HTERT RPE-1 (cell line): ENCODE measurements around the gene PSAP.

ENCODE experiments used
- in situ Hi-C: fragments of 300-500 bp; cut with MboI; formaldehyde crosslinking; loops from 4 replicates; pipeline ENCODE4 v1.14.3; 2020; ENCODE audit warnings: low sequenced_read_pairs

The PSAP gene

DNA sequence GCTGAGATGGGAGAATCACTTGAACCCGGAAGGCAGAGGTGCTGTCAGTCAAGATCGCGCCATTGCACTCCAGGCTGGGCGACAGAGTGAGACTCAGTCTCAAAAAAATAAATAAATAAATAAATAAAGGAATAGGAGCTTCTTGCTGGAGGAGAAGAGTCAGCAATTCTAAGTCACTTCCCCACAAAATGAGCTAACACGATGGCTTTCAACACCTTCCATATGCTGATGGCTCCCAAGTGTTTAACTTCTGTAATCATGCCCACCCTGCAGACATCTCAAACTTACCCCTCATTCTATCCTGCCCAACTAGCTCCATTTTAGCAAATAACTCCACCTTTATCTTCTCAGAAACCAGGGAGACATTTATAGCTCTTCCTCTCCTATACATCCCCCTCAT, 21.2 kb downstream of the PSAP start:
- in situ Hi-C loops: no loop called here

DNA sequence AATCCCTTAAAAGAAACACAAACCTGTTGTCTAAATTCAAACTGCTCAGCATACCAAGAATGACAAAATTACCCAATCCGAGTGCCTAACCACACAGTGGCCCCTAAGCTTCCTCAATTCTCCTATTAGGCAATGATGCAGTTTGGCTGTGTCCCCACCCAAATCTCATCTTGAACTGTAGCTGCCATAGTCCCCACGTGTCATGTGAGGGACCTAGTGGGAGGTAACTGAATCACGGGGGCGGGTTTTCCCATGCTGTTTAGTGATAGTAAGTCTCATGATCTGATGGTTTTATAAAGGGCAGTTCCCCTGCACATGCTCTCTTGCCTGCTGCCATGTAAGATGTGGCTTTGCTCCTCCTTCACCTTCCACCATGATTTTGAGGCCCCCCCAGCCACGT, 21.9 kb downstream of the PSAP start:
- in situ Hi-C loops: no loop called here

DNA sequence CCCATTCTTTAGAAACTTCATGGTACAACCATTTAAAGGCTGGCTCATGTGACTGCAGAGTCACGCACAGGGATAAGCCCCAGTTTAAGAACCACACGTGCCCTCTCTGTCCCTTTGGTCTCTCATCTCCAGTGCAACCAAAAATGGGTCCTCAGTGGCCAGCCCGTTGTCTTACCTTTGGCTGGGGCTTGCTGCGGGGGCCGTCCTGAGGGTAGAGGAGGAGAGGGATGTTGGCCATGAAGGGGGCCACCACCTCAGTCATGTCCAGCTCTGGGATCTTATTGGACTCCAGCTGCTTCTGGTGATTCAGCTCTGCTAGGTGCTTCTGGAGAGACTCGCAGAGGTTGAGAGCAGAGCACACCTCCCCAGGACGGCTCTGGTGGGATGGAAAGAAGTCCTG, 22.3 kb downstream of the PSAP start:
- in situ Hi-C loops: no loop called here

DNA sequence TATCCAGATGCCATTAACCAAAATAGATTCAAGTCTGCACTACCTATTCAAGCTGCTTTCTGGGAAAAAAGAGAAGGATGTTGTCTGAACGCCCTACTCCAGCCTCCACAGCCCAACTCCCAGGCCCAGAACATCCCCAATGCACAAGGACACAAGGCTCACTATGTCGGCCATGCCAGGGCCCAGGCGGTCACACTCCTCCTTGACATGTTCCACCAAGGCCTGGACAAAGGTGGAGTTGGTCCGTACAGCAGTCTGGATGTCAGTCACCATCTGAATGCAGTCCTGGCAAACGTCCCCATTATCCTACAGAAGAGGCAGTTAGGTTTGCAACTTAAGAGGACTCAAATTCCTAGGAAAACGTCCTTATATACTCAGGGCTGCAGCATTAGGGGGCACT, 23.2 kb downstream of the PSAP start:
- in situ Hi-C loops: no loop called here

DNA sequence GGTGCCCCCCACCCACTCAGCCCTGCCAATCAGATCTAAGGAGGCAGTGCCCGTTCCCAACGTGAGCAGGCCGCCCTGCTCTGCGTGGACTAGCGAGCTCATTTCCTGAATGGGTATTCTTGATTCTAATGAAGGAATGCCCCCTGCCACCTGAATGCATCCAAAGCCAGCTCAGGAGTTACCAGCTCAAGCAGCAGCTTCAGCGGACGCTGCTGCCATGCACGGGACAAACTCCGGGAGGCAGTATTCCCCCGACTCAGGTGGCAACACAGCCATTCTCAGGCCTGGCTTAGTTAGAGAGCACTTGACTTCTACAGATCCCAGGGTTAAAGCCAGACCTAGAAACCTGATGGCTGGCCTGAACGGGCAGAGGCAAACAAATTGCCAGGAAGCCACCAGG, 25.8 kb downstream of the PSAP start:
- in situ Hi-C loops: no loop called here

DNA sequence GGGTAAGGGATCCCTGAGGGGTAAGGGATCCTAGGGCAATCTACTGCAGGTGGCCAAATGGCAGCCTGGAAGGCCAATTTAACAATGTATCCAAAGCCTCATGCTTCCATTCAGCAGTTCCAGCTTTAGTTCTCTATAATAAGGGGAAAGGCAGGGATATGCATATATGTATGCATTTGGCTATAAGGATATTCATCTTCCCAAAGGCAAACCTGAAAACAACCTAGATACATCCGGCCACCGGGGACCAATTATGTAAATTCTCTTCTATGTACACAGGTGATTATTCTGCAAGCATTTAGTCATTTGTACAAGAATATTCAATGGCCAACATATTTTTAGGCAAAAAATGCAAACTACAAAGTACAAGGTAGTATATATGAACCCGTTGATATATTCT, 26.7 kb downstream of the PSAP start:
- in situ Hi-C loops: no loop called here

DNA sequence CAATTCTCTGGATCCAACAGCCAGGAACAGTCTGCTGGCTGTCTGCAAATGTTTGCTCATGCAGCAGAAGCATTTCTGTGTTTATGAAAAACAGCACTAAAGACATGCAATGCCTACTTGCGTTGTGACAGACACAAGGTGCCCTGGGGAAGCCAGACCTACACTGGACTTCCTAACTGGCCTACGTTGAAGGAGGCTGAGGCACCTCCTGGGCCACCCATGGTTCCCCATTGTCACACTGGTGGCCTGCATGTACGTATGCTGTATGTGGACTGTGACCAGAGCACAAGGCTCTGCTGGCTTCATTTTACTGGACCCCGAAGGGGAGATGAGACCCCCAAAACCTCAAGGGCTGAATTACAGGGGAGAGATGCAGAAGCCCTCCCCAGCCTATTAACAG, 27.7 kb downstream of the PSAP start:
- in situ Hi-C loops: no loop called here

DNA sequence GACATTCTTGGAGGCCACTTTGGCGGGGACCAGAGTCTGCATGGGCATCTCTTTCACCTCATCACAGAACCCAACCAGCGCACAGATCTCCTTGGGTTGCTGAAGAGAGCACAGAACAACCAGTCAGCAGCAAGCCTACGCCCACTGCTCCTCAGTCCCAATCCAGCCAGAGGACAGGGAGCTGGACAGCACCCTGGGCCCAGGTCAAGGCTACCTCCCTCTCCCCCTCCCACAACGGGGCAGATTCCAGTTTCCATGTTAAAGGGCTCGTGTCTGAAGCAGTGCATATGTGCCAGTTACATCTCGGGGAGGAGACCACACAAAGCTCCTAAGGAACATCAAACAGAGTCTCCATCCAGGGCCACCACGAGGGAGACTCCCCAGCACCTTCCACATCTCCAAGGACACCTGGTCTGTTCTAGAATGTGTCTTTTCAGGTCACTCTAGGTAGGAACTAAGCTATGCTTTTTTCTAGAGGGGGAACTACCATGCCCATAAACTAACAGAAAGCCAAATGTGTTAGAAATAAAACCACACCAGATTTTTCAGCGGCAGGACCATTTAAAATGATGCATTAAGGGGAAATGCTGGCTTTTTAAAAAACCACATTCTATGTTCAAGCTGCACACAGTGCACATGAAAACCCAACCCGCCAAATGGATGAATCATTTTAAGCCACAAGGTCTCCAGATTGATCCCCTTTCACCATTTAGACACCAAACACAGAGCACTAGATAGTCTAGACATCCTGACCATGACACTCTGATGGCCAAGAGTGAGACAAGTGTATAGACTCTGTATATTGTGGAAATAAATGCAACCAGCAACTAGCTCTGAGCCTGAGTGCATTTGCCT, 28.9 kb downstream of the PSAP start:
- in situ Hi-C loops: no loop called here

DNA sequence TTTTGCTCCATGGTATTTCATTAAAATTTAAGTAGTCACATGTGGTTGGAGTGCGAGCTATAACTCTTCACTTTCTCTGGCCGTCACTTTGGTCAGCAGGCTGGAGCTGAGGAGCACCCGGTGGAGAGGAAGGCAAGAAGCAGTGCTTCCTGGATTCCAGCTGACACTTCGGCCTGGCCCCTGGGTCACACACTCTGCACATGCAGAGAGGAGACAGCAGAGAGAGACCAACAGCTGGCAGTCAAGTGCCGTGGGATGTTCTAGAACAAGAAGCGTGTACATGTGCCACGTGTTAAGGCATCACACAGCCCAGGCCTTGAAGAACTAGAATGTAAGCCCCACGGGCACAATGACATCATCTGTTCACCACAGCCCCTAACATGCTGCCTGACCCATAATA, 30.1 kb downstream of the PSAP start:
- in situ Hi-C loops: no loop called here

DNA sequence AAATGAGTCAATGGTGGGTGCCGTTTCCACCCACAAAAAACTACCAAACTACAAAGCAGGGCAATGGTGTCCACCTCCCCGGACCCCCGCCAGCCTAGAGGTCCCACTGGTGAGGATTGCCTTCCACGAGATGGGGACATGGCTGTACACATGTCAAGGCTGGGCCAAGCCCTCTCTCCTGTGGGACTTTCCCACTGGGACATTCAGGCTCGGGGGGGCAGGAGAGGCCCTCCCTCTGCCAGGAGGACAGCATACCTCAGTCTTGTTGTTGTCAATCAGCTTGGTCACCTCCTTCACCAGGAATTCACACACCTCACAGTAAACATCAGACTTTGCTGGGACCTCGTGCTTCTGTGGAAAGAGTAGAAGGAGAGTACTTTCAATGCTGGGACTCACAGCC, 31.1 kb downstream of the PSAP start:
- in situ Hi-C loops: no loop called here

DNA sequence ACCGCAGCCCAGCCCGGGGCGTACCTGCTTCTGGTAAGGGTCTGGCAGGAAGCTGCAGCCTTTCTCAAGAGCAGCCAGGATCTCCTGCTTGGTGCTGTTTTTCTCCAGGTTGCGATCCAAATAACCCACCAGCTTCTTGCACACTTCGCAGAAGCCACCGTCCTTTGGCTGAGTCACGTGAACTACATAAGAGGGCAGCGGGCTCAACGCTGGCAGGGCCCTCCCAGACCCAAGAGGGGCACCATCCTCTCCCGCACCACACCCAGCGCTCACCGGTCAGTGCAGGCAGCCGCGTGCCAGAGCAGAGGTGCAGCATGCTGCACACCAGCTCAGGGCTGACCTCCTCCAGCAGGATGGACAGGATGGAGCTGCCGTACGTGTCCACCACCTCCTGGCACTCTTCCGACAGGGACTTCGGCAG, 31.6 kb downstream of the PSAP start:
- in situ Hi-C loops: no loop called here

DNA sequence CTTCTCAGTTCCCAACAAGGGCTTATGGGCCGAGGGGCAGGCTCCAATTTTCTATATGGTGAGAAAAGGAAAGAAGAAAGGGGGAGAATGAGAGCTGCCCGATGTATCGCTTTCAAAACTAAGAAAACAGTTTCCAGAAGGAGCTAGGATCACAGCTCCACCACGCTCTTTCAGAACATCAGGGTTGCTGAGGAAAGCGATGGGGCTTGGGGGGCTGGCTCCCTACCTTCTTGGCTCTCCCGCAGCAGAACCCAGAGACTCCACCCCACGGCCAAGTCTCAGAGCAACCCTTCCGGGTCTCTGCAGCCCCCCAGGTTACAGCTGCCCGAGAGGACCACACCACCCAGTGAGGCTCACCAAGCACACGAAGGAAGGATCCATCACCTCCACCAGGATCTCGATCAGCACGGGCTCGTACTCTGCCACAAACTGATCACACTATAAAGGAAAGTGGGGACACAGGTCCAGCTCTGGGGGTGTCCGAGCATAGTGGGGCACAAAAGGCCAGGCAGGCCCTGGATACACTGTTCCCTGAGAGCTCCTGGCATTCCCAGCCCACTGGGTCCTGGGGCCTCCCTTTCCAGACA, 32.3 kb downstream of the PSAP start:
- in situ Hi-C loops: no loop called here

DNA sequence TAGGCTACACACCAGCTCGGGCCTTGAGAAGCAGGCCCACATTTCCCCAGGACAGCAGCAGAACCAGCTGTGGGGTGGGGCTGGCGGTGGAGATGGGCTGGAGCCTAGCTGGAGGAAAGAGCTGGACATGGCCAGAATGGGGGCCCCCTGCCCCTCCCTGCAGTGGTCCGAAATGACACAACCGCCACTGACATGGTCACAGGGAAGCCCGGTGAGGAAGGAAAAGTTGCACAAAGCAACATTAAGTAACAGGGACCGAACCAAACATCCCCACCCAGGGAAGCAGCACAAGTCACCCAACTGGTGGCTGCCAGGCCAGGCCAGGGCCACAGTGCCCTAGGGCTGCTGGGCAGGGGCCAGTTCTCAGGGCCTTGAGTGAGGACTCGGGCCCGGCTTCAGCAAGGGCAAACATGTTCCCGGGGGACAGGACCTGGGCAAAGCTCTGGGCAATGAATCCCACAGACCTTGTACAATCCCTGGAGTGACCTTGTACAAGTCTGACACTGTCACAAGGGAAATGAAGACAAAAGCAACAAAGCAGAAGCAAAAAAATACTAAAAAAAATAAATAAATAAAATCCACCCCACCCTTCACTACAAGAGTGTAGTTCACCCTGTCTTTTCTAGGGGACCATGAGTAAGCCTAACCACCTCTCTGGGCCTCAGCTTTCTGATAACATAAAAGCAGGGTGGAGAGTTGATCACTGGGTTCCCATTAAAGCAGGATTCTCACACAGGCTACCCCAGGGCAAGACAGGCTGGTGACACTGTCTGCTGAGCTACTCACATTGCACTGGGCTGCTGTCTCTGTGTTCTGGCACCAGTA, 33.0 kb downstream of the PSAP start:
- in situ Hi-C loops: no loop called here

DNA sequence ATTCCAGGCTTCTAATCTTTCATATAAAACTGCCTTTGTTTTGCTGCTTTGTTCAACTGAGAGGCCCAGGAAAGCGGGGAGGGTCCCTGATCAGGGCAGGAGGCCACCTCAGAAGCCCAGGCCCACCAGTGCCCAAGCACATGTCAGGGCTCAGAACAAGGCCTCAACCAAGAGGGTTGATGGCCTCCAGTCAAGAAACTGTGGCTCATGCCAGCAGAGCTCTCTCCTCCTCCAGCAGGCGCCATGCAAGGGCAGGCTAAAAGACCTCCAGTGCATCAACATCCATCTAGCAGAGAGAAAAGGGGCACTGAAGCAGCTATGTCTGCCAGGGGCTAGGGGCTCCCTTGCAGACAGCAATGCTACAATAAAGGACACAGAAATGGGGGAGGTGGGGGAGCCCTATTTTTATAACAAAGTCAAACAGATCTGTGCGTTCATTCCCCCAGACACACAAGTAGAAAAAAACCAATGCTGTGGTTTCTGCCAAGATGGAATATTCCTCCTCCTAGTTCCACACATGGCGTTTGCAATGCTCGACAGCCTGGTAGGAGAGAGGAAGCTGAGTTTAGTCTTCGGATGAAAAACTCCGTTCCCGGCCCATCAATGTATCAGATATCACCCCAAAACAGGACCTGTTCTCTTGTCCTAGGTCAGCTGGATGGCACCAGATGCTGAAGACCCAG, 34.0 kb downstream of the PSAP start:
- in situ Hi-C loops: no loop called here

DNA sequence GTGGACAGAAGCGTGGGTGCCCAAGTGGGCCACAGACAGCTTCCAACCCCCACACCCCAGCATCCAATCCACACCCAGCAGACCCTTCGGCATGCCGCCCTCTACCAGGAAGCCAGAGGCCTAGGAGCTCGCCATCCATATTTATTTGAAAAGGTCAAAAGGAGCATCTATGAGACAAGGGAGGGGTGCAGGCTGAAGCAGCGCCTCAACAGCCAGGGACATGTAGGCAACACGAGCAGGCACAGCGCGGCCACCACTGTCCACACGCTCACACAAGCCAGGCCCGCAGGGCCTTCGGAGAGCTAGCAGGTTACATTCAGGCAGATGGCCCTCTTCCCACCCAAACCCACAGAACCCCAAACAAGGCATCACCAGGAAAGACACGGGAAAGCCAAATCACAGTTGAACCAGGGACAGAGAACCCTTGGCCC, 34.6 kb downstream of the PSAP start:
- in situ Hi-C loops: no loop called here

DNA sequence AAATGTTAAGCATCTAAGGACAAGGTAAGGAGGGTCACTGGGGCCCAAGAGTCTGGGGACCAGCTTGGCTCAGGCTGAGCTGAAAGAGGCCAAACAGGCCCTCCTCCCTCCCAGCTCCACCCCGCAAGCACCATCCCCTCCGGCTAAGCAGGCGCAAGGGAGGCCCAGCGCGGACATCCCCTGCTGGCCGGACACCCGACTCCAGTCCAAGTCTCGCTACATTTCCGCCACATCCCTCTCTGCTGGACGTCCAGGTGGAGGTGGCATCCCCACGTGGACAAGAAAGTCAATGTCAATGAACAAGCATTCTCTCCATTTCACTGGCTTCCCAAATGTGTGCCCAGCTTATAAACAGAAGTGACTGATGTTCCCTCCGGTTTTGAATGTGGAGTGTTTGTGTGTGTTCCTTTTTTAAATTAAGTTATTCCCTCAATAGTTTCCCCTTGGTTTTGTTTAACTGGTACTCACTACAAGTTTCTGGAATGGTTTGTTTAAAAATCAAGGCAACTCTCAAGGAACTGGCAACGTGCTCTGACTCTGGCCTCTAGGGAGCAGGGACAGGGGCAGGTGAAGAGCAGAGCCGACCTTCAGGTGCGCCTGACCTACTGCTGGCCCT, 35.4 kb downstream of the PSAP start:
- in situ Hi-C loops: no loop called here

DNA sequence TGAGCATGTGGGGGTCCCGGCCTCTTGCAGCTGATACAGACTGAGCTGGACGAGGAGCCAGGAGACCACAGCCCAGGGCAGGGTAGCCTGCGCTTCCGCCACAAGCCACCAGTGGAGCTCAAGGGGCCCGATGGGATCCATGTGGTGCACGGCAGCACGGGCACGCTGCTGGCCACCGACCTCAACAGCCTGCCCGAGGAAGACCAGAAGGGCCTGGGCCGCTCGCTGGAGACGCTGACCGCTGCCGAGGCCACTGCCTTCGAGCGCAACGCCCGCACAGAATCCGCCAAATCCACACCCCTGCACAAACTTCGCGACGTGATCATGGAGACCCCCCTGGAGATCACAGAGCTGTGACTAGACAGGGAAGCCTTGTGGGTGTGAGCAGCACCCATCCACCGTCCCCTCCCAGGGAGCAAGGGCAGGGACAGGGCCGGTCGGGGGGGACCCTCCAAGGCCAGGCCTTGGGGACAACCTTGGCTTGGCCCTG, 36.1 kb downstream of the PSAP start:
- in situ Hi-C loops: no loop called here

DNA sequence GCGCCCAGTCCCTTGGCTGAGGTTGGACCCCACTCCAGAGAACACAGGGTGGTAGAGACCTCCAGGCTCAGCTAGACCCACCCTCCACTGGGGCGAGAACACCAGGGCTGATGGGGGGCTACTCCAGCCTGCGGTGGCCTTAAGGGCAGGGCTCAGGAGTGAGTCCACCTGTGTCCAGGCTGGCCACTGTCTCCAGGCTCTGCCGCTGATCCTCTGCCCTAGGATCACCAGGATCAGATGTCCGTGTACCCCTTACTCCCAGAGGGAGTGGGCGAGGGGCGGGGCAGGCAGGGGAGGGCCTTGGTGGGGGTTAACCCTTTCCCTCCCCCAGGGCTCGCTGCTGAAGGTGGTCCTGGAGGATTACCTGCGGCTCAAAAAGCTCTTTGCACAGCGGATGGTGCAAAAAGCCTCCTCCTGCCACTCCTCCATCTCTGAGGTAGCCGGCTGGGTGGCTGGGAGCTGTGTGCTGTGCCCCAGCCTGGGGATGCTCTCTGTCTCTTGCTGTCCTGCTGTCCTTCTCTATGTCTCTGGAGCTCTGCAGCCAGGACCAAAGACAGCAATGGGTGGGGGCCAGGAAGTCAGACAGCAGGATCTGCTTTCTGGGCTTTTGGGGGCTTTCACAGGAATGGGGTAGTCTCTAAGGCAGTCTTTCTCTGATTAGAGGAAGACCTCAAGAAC, 38.0 kb downstream of the PSAP start:
- in situ Hi-C loops: no loop called here

DNA sequence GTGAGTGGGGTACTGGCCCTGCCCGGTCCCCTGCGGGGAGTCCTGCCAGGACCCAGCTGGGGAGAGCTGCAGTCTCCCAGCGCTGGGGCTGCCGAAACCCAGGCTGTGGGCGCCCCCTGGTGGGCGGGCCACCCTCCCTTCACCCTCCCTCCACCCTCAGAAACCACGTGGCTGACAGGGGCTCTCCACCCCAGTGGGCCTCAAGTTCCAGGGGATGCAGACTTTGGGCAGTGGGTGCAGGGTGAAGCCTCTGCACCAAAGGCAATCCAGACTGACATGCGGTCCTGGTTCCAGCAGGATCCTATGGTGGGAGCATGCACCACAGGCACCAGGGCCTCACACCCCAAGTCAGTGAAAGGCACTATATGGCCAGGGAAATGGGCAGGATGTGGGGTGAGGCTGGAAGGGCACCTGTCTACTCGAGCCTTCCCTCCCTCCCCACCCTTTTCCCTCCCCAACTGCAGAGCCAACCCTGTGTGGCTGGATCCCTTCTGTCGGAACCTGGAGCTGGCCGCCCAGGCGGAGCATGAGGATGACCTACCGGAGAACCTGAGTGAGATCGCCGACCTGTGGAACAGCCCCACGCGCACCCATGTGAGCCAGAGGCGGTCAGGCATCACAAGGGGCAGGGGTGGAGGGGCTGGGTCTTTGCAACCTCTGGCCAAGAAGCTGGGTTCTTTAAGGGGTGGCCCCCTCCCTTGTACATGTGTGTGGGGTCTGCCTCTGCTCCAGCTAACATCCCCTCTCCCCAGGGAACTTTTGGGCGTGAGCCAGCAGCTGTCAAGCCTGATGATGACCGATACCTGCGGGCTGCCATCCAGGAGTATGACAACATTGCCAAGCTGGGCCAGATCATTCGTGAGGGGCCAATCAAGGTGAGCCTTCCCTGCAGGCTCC, 38.8 kb downstream of the PSAP start:
- in situ Hi-C loops: no loop called here
